Prostate gland (tissue), 2 donors: ENCODE results near the gene PIKFYVE. TPM values are rescaled to one million over a fixed set of nuclear protein-coding genes. Genes with fewer than 3 reads are reported as not detected.

Experiments
- DNase-seq: peaks from one replicate; pipeline ENCODE4 v3.0.0-alpha.2; 2019; ENCODE audit warnings: low spot score
- H3K27ac ChIP-seq, 2 donors: fragments of 200-600 bp; sonication (generic); 2 replicates each; pipeline ENCODE4 v1.5.1; 2017 to 2019
- H3K27me3 ChIP-seq: fragments of 200-600 bp; sonication (generic); replicated peaks from 2 replicates; pipeline ENCODE4 v1.5.1; 2019; ENCODE audit not compliant: insufficient read depth
- H3K36me3 ChIP-seq, 2 donors: fragments of 200-600 bp; sonication (generic); 1 replicate in 1 of 2; 2 replicates in 1 of 2; pipeline versions ENCODE4 v1.5.1 to v1.8.1; 2017 to 2019
- H3K4me1 ChIP-seq: fragments of 200-600 bp; sonication (generic); replicated peaks from 2 replicates; pipeline ENCODE4 v1.5.1; 2019
- H3K4me3 ChIP-seq, 2 donors: fragments of 200-600 bp; sonication (generic); 2 replicates each; pipeline ENCODE4 v1.5.1; 2017 to 2019
- H3K9me3 ChIP-seq: fragments of 200-600 bp; sonication (generic); 2 replicates; pipeline ENCODE4 v1.5.1; 2017
- POLR2A ChIP-seq: fragments of 450-650 bp; IDR thresholded peaks from one replicate; pipeline ENCODE4 v1.6.1; 2016; ENCODE audit warnings: antibody characterized with exemption, mild to moderate bottlenecking
- POLR2AphosphoS5 ChIP-seq: sonication (generic); formaldehyde crosslinking; IDR thresholded peaks from one replicate; pipeline ENCODE4 v1.6.1; 2017; ENCODE audit warnings: antibody characterized with exemption
- WGBS: methylation state at CpG from one replicate; pipeline ENCODE4 v1.1.5; 2018; 5-methylcytosine and 5-hydroxymethylcytosine counted together
- intact Hi-C: fragments of 100-400 bp; cut with DNase I; formaldehyde crosslinking; loops from one replicate; pipeline ENCODE4 v1.14.2; 2022
- total RNA-seq, 2 donors: library from RNA; depleted of rRNA; stranded (reverse); fragments of >200 nt; gene quantifications; one replicate each; pipeline ENCODE4 v1.1.0, GENCODE V29; 2016
- TF ChIP-seq, protein P1 (sequence below), 4 experiments: fragments of 200-600 bp in 2 of 4; fragments of 450-650 bp in 2 of 4; sonication (generic) in 2 of 4; IDR thresholded peaks; 1 replicate in 3 of 4; 2 replicates in 1 of 4; pipeline ENCODE4 v1.5.1; 2016 to 2019; ENCODE audit warnings: antibody characterized with exemption in 4 of 4, mild to moderate bottlenecking in 2 of 4, moderate library complexity in 2 of 4

Gene PIKFYVE
- total RNA-seq, 2 donors from 2014 or later = 26.7 to 47.1 TPM

DNA sequence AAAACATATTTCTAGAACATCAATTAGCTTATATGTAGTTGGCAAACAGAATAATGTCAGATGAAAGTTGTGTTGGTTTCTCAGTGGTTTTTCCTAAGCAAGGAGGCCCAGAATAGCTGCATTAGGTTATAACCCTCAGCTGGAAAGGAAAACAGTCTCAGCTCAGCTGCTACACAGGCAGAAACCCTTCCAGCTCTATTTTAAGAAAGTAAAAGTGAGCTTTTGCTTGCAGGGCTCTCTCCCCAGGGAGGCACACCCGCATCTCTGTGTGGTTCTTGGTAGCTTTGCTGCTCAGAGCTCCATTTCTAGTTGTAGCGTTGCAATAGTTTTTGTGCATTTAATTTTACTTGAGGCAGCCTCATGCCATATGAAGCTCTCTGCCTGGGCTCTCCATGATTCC, 54.6 kb downstream of the PIKFYVE start:
- Histone ChIP-seq H3K27me3 (no peaks in the 10 kb centered on the region), H3K4me1 (no peaks in the 10 kb centered on the region), H3K4me3 (no peak overlapping the region), H3K27ac (peak overlapping the region in 1 of 2 donors; percentile 12), H3K9me3 (no peaks in the 10 kb centered on the region), H3K36me3 (peaks cover 5 to 9% of the 10 kb centered on the region in 2 donors)
- intact Hi-C loops = no loop called here
- WGBS = 57% methylated on average over 2 of the region's 2 CpGs
- TF ChIP-seq, protein P1, sequence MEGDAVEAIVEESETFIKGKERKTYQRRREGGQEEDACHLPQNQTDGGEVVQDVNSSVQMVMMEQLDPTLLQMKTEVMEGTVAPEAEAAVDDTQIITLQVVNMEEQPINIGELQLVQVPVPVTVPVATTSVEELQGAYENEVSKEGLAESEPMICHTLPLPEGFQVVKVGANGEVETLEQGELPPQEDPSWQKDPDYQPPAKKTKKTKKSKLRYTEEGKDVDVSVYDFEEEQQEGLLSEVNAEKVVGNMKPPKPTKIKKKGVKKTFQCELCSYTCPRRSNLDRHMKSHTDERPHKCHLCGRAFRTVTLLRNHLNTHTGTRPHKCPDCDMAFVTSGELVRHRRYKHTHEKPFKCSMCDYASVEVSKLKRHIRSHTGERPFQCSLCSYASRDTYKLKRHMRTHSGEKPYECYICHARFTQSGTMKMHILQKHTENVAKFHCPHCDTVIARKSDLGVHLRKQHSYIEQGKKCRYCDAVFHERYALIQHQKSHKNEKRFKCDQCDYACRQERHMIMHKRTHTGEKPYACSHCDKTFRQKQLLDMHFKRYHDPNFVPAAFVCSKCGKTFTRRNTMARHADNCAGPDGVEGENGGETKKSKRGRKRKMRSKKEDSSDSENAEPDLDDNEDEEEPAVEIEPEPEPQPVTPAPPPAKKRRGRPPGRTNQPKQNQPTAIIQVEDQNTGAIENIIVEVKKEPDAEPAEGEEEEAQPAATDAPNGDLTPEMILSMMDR (IDR thresholded peaks at IDR 0.05) = no peak
- peak; percentile 28 for TF ChIP-seq POLR2AphosphoS5
- TF ChIP-seq POLR2A = no peak
- DNase-seq = no peak

- no peak overlapping the region for H3K4me3 ChIP-seq
- TF ChIP-seq POLR2AphosphoS5 = no peak
- TF ChIP-seq, protein P1 (IDR thresholded peaks at IDR 0.05) = no peak
- TF ChIP-seq POLR2A = no peak
- no peaks in the 10 kb centered on the region for H3K4me1 ChIP-seq
- WGBS = 83% methylated on average over 4 of the region's 4 CpGs
- no peaks in the 10 kb centered on the region for H3K27me3 ChIP-seq
- intact Hi-C loops = no loop called here
- peaks cover 6 to 16% of the 10 kb centered on the region in 2 donors for H3K36me3 ChIP-seq
- H3K27ac ChIP-seq = no peak overlapping the region
- H3K9me3 ChIP-seq = no peaks in the 10 kb centered on the region
- no peak for DNase-seq
Measured at GRCh38 chr2:208326016-208326415, 60.0 kb downstream of the PIKFYVE start.

- no peaks in the 10 kb centered on the region for H3K4me1 ChIP-seq
- TF ChIP-seq, protein P1 (IDR thresholded peaks at IDR 0.05) = no peak
- TF ChIP-seq POLR2A (no peak), POLR2AphosphoS5 (no peak)
- no peaks in the 10 kb centered on the region for H3K9me3 ChIP-seq
- H3K4me3 ChIP-seq = no peak overlapping the region
- DNase-seq = no peak
- peaks cover 8 to 16% of the 10 kb centered on the region in 2 donors for H3K36me3 ChIP-seq
- intact Hi-C loops = no loop called here
- no peak overlapping the region for H3K27ac ChIP-seq
- no peaks in the 10 kb centered on the region for H3K27me3 ChIP-seq
Measured at GRCh38 chr2:208329485-208329884, 63.4 kb downstream of the PIKFYVE start.

GRCh38 chr2:208334230-208334629, 68.2 kb downstream of the PIKFYVE start:
- H3K36me3 ChIP-seq = peaks cover 0 to 2% of the 10 kb centered on the region in 2 donors

GRCh38 chr2:208346756-208347155, 80.7 kb downstream of the PIKFYVE start:
- Histone ChIP-seq H3K27me3 (no peaks in the 10 kb centered on the region), H3K9me3 (no peaks in the 10 kb centered on the region), H3K27ac (no peak overlapping the region), H3K4me1 (no peaks in the 10 kb centered on the region), H3K4me3 (no peak overlapping the region), H3K36me3 (no peaks in the 10 kb centered on the region)
- TF ChIP-seq POLR2AphosphoS5 (no peak), POLR2A (no peak)
- TF ChIP-seq, protein P1 (IDR thresholded peaks at IDR 0.05) = no peak
- DNase-seq = no peak
- intact Hi-C loops = no loop called here
- WGBS = 92% methylated on average over 4 of the region's 4 CpGs

More at GRCh38 chr2:208334230-208334629, 68.2 kb downstream of the PIKFYVE start:
- TF ChIP-seq, protein P1 (IDR thresholded peaks at IDR 0.05) = no peak
- TF ChIP-seq POLR2AphosphoS5 (no peak), POLR2A (no peak)
- Histone ChIP-seq H3K27ac (no peak overlapping the region), H3K9me3 (no peaks in the 10 kb centered on the region), H3K4me1 (no peaks in the 10 kb centered on the region), H3K27me3 (no peaks in the 10 kb centered on the region), H3K4me3 (no peak overlapping the region)
- intact Hi-C loops = no loop called here
- DNase-seq = no peak
